ENCODE results near the gene ATMIN.

The ATMIN gene

GRCh38 chr16:81076566-81077075, 41.0 kb downstream of the ATMIN start:
- Mint-ChIP-seq H3K4me1 (peaks cover 15% of the 10 kb centered on the region), H3K9me3 (no peaks in the 10 kb centered on the region), H3K27ac (no peak overlapping the region), H3K4me3 (no peak overlapping the region), H3K27me3 (ENCODE audit: low read depth, poor library complexity) (peaks cover 3% of the 10 kb centered on the region), H3K36me3 (ENCODE audit: low read depth) (peaks cover 31% of the 10 kb centered on the region)
- peak; percentile 90 for DNase-seq
- no peak for TF ChIP-seq CTCF (IDR thresholded peaks at IDR 0.05)

- TF ChIP-seq CTCF (IDR thresholded peaks at IDR 0.05), result no peak
- peaks cover 10% of the 10 kb centered on the region for H3K4me1 Mint-ChIP-seq
- peak within 1 kb of the TSS; percentile 99 for H3K27ac Mint-ChIP-seq
- no peaks in the 10 kb centered on the region for H3K9me3 Mint-ChIP-seq
- H3K36me3 Mint-ChIP-seq (ENCODE audit: low read depth), result peaks cover 33% of the 10 kb centered on the region
- H3K4me3 Mint-ChIP-seq, result no peak within 1 kb of the TSS
- peak; percentile 99 for DNase-seq
- no peaks in the 10 kb centered on the region for H3K27me3 Mint-ChIP-seq (ENCODE audit: low read depth, poor library complexity)
These were observed 41.7 kb downstream of the ATMIN start, which contains the start of gene C16orf46 for GRCh38 chr16:81077076-81077940. Gene C16orf46, minus strand, starts transcription at chr16:81077238. Its CDS starts 13,283 bp downstream, at chr16:81063955.

GRCh38 chr16:81080233-81080632, 44.6 kb downstream of the ATMIN start:
- Mint-ChIP-seq H3K27me3 (ENCODE audit: low read depth, poor library complexity) (no peaks in the 10 kb centered on the region), H3K27ac (no peak overlapping the region), H3K4me1 (peaks cover 10% of the 10 kb centered on the region), H3K36me3 (ENCODE audit: low read depth) (peaks cover 26% of the 10 kb centered on the region), H3K9me3 (no peaks in the 10 kb centered on the region), H3K4me3 (no peak overlapping the region)
- no peak for DNase-seq
- no peak for TF ChIP-seq CTCF (IDR thresholded peaks at IDR 0.05)

GRCh38 chr16:81081014-81081413, 45.4 kb downstream of the ATMIN start:
- TF ChIP-seq CTCF (IDR thresholded peaks at IDR 0.05), result no peak
- H3K4me1 Mint-ChIP-seq, result peaks cover 10% of the 10 kb centered on the region
- no peak overlapping the region for H3K27ac Mint-ChIP-seq
- no peak overlapping the region for H3K4me3 Mint-ChIP-seq
- no peak for DNase-seq
- H3K9me3 Mint-ChIP-seq, result no peaks in the 10 kb centered on the region
- peaks cover 26% of the 10 kb centered on the region for H3K36me3 Mint-ChIP-seq (ENCODE audit: low read depth)
- no peaks in the 10 kb centered on the region for H3K27me3 Mint-ChIP-seq (ENCODE audit: low read depth, poor library complexity)

- Mint-ChIP-seq H3K4me3 (no peak overlapping the region), H3K27me3 (ENCODE audit: low read depth, poor library complexity) (no peaks in the 10 kb centered on the region), H3K36me3 (ENCODE audit: low read depth) (peaks cover 46% of the 10 kb centered on the region), H3K4me1 (peaks cover 17% of the 10 kb centered on the region), H3K27ac (peak overlapping the region; percentile 73), H3K9me3 (no peaks in the 10 kb centered on the region)
- TF ChIP-seq CTCF (IDR thresholded peaks at IDR 0.05), result no peak
- DNase-seq, result no peak
These were observed 53.2 kb downstream of the ATMIN start for GRCh38 chr16:81088836-81089235.

All from nephron progenitor cell (in vitro differentiated cells).